ENCODE results near the gene BSG. TPM values are rescaled to one million over a fixed set of nuclear protein-coding genes. Genes with fewer than 3 reads are reported as not detected.
A peak's percentile ranks its signal among the peaks of the same experiment; 100 is the strongest.

The BSG gene
- total and polyA plus RNA-seq, 9 of the 15 experiments (the other 6 are each of a cell fraction or from before 2014, with no cell fraction given), result 4.6 to 495 (median 187) TPM

- TF ChIP-seq ZNF274 (IDR thresholded peaks at IDR 0.05; ENCODE audit: borderline replicate concordance, low read depth, low read length), result no peak
- TF ChIP-seq KDM5B (IDR thresholded peaks at IDR 0.05; ENCODE audit: insufficient replicate concordance, low read depth, low read length), result peak; percentile 43
- TF ChIP-seq, protein P1, sequence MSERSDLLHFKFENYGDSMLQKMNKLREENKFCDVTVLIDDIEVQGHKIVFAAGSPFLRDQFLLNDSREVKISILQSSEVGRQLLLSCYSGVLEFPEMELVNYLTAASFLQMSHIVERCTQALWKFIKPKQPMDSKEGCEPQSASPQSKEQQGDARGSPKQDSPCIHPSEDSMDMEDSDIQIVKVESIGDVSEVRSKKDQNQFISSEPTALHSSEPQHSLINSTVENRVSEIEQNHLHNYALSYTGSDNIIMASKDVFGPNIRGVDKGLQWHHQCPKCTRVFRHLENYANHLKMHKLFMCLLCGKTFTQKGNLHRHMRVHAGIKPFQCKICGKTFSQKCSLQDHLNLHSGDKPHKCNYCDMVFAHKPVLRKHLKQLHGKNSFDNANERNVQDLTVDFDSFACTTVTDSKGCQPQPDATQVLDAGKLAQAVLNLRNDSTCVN (CRISPR knock-in tag; IDR thresholded peaks at IDR 0.05), result no peak
- TF ChIP-seq POLR2AphosphoS2 (IDR thresholded peaks at IDR 0.05; ENCODE audit: low read length), result no peak
- TF ChIP-seq, protein P2, sequence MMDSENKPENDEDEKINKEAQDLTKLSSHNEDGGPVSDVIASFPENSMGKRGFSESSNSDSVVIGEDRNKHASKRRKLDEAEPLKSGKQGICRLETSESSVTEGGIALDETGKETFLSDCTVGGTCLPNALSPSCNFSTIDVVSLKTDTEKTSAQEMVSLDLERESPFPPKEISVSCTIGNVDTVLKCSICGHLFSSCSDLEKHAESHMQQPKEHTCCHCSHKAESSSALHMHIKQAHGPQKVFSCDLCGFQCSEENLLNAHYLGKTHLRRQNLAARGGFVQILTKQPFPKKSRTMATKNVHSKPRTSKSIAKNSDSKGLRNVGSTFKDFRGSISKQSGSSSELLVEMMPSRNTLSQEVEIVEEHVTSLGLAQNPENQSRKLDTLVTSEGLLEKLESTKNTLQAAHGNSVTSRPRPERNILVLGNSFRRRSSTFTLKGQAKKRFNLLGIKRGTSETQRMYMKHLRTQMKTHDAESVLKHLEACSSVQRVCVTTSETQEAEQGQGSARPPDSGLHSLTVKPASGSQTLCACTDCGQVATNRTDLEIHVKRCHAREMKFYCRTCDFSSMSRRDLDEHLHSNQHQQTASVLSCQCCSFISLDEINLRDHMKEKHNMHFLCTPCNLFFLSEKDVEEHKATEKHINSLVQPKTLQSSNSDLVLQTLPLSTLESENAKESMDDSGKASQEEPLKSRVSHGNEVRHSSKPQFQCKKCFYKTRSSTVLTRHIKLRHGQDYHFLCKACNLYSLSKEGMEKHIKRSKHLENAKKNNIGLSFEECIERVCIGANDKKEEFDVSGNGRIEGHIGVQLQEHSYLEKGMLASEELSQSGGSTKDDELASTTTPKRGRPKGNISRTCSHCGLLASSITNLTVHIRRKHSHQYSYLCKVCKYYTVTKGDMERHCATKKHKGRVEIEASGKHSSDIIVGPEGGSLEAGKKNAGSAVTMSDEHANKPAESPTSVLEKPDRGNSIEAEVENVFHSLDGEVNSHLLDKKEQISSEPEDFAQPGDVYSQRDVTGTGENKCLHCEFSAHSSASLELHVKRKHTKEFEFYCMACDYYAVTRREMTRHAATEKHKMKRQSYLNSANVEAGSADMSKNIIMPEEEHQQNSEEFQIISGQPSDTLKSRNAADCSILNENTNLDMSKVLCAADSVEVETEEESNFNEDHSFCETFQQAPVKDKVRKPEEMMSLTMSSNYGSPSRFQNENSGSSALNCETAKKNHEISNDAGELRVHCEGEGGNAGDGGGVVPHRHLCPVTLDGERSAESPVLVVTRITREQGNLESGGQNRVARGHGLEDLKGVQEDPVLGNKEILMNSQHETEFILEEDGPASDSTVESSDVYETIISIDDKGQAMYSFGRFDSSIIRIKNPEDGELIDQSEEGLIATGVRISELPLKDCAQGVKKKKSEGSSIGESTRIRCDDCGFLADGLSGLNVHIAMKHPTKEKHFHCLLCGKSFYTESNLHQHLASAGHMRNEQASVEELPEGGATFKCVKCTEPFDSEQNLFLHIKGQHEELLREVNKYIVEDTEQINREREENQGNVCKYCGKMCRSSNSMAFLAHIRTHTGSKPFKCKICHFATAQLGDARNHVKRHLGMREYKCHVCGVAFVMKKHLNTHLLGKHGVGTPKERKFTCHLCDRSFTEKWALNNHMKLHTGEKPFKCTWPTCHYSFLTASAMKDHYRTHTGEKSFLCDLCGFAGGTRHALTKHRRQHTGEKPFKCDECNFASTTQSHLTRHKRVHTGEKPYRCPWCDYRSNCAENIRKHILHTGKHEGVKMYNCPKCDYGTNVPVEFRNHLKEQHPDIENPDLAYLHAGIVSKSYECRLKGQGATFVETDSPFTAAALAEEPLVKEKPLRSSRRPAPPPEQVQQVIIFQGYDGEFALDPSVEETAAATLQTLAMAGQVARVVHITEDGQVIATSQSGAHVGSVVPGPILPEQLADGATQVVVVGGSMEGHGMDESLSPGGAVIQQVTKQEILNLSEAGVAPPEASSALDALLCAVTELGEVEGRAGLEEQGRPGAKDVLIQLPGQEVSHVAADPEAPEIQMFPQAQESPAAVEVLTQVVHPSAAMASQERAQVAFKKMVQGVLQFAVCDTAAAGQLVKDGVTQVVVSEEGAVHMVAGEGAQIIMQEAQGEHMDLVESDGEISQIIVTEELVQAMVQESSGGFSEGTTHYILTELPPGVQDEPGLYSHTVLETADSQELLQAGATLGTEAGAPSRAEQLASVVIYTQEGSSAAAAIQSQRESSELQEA (IDR thresholded peaks at IDR 0.05; ENCODE audit: low read depth), result no peak
- TF ChIP-seq TCF7 (IDR thresholded peaks at IDR 0.05; ENCODE audit: borderline replicate concordance), result no peak
- no peak for TF ChIP-seq FOXK1 (CRISPR knock-in tag; IDR thresholded peaks at IDR 0.05; ENCODE audit: borderline replicate concordance)
- TF ChIP-seq TCF3 (CRISPR knock-in tag; IDR thresholded peaks at IDR 0.05), result peak; percentile 25; the same call in 1 of the 2 replicates
- no peak for TF ChIP-seq NR4A1 (CRISPR knock-in tag; IDR thresholded peaks at IDR 0.05)
- no peak for TF ChIP-seq NR4A1 (tag; IDR thresholded peaks at IDR 0.05)
- no peak for TF ChIP-seq BDP1 (IDR thresholded peaks at IDR 0.05; ENCODE audit: insufficient read depth, insufficient read length)
- TF ChIP-seq ELF1 (tag; IDR thresholded peaks at IDR 0.05), result peak; percentile 18; the same call in 1 of the 2 replicates
- TF ChIP-seq, protein P3, sequence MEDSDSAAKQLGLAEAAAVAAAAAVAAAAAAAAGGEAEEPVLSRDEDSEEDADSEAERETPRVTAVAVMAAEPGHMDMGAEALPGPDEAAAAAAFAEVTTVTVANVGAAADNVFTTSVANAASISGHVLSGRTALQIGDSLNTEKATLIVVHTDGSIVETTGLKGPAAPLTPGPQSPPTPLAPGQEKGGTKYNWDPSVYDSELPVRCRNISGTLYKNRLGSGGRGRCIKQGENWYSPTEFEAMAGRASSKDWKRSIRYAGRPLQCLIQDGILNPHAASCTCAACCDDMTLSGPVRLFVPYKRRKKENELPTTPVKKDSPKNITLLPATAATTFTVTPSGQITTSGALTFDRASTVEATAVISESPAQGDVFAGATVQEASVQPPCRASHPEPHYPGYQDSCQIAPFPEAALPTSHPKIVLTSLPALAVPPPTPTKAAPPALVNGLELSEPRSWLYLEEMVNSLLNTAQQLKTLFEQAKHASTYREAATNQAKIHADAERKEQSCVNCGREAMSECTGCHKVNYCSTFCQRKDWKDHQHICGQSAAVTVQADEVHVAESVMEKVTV (CRISPR knock-in tag; IDR thresholded peaks at IDR 0.05), result no peak
- peak; percentile 79; the same call in 1 of the 2 replicates for TF ChIP-seq CBX5 (IDR thresholded peaks at IDR 0.05; ENCODE audit: borderline replicate concordance, low read depth)
- peak; percentile 20 for TF ChIP-seq NEUROD1 (IDR thresholded peaks at IDR 0.05; ENCODE audit: borderline replicate concordance, low read depth, low read length, partially characterized antibody)
- peak; percentile 54; the same call in 1 of the 2 replicates for TF ChIP-seq ZFX (CRISPR knock-in tag; IDR thresholded peaks at IDR 0.05)
- TF ChIP-seq MIER1 (IDR thresholded peaks at IDR 0.05; ENCODE audit: low read depth), result no peak
These were observed 6.0 kb upstream of the BSG start (continued) for GRCh38 chr19:566403-566802.
